Esophagus squamous epithelium (tissue), 5 donors: Measurements from ENCODE around the gene PLEKHS1. TPM values are rescaled to one million over a fixed set of nuclear protein-coding genes. Genes with fewer than 3 reads are reported as not detected.

Source experiments
- DNase-seq: peaks from one replicate; lab custom pipeline; 2025; lab: John Stamatoyannopoulos, UW
- H3K27ac ChIP-seq, 4 donors: fragments of 200-600 bp; sonication (generic); one replicate each; pipeline ENCODE4 v1.5.1; 2016 to 2019; ENCODE audit warnings: mild to moderate bottlenecking in 1 of 4
- H3K27me3 ChIP-seq, 4 donors: fragments of 200-600 bp; sonication (generic); 1 replicate in 3 of 4; 2 replicates in 1 of 4; pipeline versions ENCODE4 v1.5.1 to v1.6.0; 2017 to 2021; ENCODE audit warnings: antibody characterized with exemption in 1 of 4
- H3K36me3 ChIP-seq, 3 donors: fragments of 200-600 bp; sonication (generic); one replicate each; pipeline ENCODE4 v1.5.1; 2016 to 2019
- H3K4me1 ChIP-seq, 3 donors: fragments of 200-600 bp; sonication (generic); one replicate each; pipeline ENCODE4 v1.5.1; 2017 to 2019
- H3K4me3 ChIP-seq, 4 donors: fragments of 200-600 bp; sonication (generic); 1 replicate in 3 of 4; 2 replicates in 1 of 4; pipeline ENCODE4 v1.5.1; 2016 to 2019; ENCODE audit warnings: mild to moderate bottlenecking in 2 of 4, moderate library complexity in 1 of 4
- H3K9me3 ChIP-seq, 3 donors: fragments of 200-600 bp; sonication (generic); one replicate each; pipeline ENCODE4 v1.5.1; 2016 to 2019
- CTCF ChIP-seq, 6 experiments: fragments of 450-650 bp in 4 of 6; fragments of 200-600 bp in 2 of 6; sonication (generic) in 2 of 6; IDR thresholded peaks; one replicate each; pipeline ENCODE4 v1.5.1; 2016 to 2019; ENCODE audit warnings: antibody characterized with exemption in 6 of 6, mild to moderate bottlenecking in 4 of 6, moderate library complexity in 4 of 6
- POLR2A ChIP-seq, 4 donors: fragments of 450-650 bp; IDR thresholded peaks; one replicate each; pipeline ENCODE4 v1.6.1; 2017; ENCODE audit warnings: antibody characterized with exemption in 4 of 4, mild to moderate bottlenecking in 4 of 4, moderate library complexity in 3 of 4
- WGBS, 2 donors: methylation state at CpG; one replicate each; pipeline ENCODE4 v1.1.5; 2018; 5-methylcytosine and 5-hydroxymethylcytosine counted together
- intact Hi-C: fragments of 100-400 bp; cut with DNase I; formaldehyde crosslinking; loops from one replicate; pipeline ENCODE4 v1.15.0; 2022
- total RNA-seq, 4 donors: library from RNA; depleted of rRNA; stranded (reverse); fragments of >200 nt; gene quantifications; one replicate each; pipeline ENCODE4 v1.1.0, GENCODE V29; 2016
- donor health status: DM: yes; HTN: yes; CAD: no.

The PLEKHS1 gene
- total RNA-seq, 4 donors from 2014 or later = 0.82 TPM; not detected in 3

- 55 to 58% methylated on average over 3 of the region's 3 CpGs for WGBS, 2 donors
- no peak for DNase-seq
- H3K4me1 ChIP-seq = no peaks in the 10 kb centered on the region
- TF ChIP-seq CTCF (IDR thresholded peaks at IDR 0.05) = no peak
- TF ChIP-seq POLR2A (IDR thresholded peaks at IDR 0.05) = no peak
- no peak overlapping the region for H3K27ac ChIP-seq
- H3K4me3 ChIP-seq = no peak overlapping the region
- no peaks in the 10 kb centered on the region for H3K27me3 ChIP-seq
- intact Hi-C loops = no loop called here
- no peaks in the 10 kb centered on the region for H3K36me3 ChIP-seq
- no peaks in the 10 kb centered on the region for H3K9me3 ChIP-seq
These were observed 5.1 kb upstream of the PLEKHS1 start for GRCh38 chr10:113746217-113746957.

- 100% methylated on average over 1 of the region's 1 CpG; no CpG with 5 or more reads in 1 of the 2 donors for WGBS, 2 donors
- Histone ChIP-seq H3K27ac (no peak overlapping the region), H3K4me3 (no peak overlapping the region), H3K4me1 (no peaks in the 10 kb centered on the region), H3K36me3 (no peaks in the 10 kb centered on the region), H3K27me3 (no peaks in the 10 kb centered on the region), H3K9me3 (no peaks in the 10 kb centered on the region)
- no peak for DNase-seq
- TF ChIP-seq CTCF (IDR thresholded peaks at IDR 0.05) = no peak
- TF ChIP-seq POLR2A (IDR thresholded peaks at IDR 0.05) = no peak
- intact Hi-C loops = no loop called here
These were observed 1.1 kb downstream of the PLEKHS1 start for GRCh38 chr10:113752553-113752952.

DNA sequence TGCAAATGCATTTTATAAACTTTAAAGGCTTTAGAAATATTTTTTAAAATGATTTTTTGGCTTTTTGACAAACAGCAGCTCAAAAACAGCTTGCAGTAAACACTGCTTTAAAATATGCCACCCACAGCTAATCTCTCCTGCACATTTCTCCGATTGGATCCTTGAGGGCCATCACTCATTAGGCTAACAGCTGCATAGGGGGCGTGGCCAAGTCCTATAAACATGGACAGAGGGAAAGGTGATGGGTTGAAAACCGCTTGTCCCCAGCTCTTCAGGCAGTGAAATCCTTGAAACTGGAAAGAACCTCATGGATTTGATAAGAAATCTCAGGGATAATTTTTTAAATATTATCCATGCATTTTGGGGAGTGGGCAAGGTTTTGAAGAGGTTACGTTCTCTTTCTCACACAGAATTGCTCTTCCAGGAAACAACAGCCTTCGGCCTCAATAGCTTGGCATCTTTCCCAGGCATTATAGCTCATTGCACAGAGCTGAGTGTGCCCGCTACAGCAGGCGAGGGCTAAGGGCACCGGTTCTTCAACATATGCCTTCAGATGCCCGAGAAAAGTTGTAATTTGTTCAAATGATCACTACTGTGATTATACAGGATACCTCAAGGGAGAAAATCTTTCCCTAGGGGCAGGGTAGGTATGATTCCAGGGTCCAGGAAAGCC lies 1.7 kb downstream of the PLEKHS1 start:
- intact Hi-C loops = no loop called here
- Histone ChIP-seq H3K4me1 (no peaks in the 10 kb centered on the region), H3K9me3 (no peaks in the 10 kb centered on the region), H3K27me3 (no peaks in the 10 kb centered on the region), H3K36me3 (no peaks in the 10 kb centered on the region), H3K4me3 (no peak overlapping the region), H3K27ac (no peak overlapping the region)
- no peak for DNase-seq
- TF ChIP-seq POLR2A (IDR thresholded peaks at IDR 0.05) = no peak
- no peak for TF ChIP-seq CTCF (IDR thresholded peaks at IDR 0.05)
- 28 to 47% methylated on average over 9 of the region's 9 CpGs for WGBS, 2 donors

GRCh38 chr10:113754125-113754524 lies 2.6 kb downstream of the PLEKHS1 start:
- Histone ChIP-seq H3K9me3 (no peaks in the 10 kb centered on the region), H3K27ac (no peak overlapping the region), H3K4me3 (no peak overlapping the region), H3K27me3 (no peaks in the 10 kb centered on the region), H3K36me3 (no peaks in the 10 kb centered on the region), H3K4me1 (no peaks in the 10 kb centered on the region)
- intact Hi-C loops = no loop called here
- TF ChIP-seq CTCF (IDR thresholded peaks at IDR 0.05) (no peak), POLR2A (IDR thresholded peaks at IDR 0.05) (no peak)
- no peak for DNase-seq
- 62 to 100% methylated on average over 1 of the region's 3 CpGs for WGBS, 2 donors

GRCh38 chr10:113754768-113755167 lies 3.3 kb downstream of the PLEKHS1 start:
- intact Hi-C loops = no loop called here
- Histone ChIP-seq H3K36me3 (no peaks in the 10 kb centered on the region), H3K27me3 (no peaks in the 10 kb centered on the region), H3K9me3 (no peaks in the 10 kb centered on the region), H3K27ac (no peak overlapping the region), H3K4me1 (no peaks in the 10 kb centered on the region), H3K4me3 (no peak overlapping the region)
- DNase-seq = no peak
- TF ChIP-seq CTCF (IDR thresholded peaks at IDR 0.05) = no peak
- no peak for TF ChIP-seq POLR2A (IDR thresholded peaks at IDR 0.05)
- WGBS, 2 donors = 78 to 89% methylated on average over 5 to 9 of the region's 9 CpGs
